SK-N-SH (cell line): Measurements from ENCODE around the gene CHST11.

Experiments used
- EP300 ChIP-seq, 2 experiments: IDR thresholded peaks; 2 replicates each; pipeline versions ENCODE4 v1.4.0 to v1.6.1; 2012; ENCODE audit warnings: borderline replicate concordance in 1 of 2, low read depth in 1 of 2, low read length in 1 of 2
- EZH2phosphoT487 ChIP-seq: fragments of 200-600 bp; sonication (generic); IDR thresholded peaks from 2 replicates; pipeline ENCODE4 v1.6.1; 2017; ENCODE audit warnings: low read depth, mixed run types, mild to moderate bottlenecking, antibody characterized with exemption, moderate library complexity, borderline replicate concordance
- JUND ChIP-seq: IDR thresholded peaks from 2 replicates; pipeline ENCODE4 v1.4.0; 2012
- MXI1 ChIP-seq: IDR thresholded peaks from 2 replicates; pipeline ENCODE4 v1.6.1; 2012; ENCODE audit warnings: mild to moderate bottlenecking, low read depth, low read length, improper control_type of control experiment
- NFIC ChIP-seq: IDR thresholded peaks from 2 replicates; pipeline ENCODE4 v1.4.0; 2012; ENCODE audit warnings: borderline replicate concordance
- POLR2AphosphoS5 ChIP-seq: IDR thresholded peaks from 2 replicates; pipeline ENCODE4 v1.6.1; 2012; ENCODE audit warnings: low read depth, low read length
- RAD21 ChIP-seq: IDR thresholded peaks from 2 replicates; pipeline ENCODE4 v1.6.1; 2012; ENCODE audit warnings: mild to moderate bottlenecking, low read length
- REST ChIP-seq: IDR thresholded peaks from 2 replicates; pipeline ENCODE4 v1.6.1; 2012; ENCODE audit warnings: mild to moderate bottlenecking, low read depth, low read length, moderate library complexity
- USF2 ChIP-seq: fragments of 150-350 bp; IDR thresholded peaks from 2 replicates; pipeline ENCODE4 v1.6.1; 2017; ENCODE audit warnings: antibody characterized with exemption, low read length, low read depth, borderline replicate concordance
- YY1 ChIP-seq: IDR thresholded peaks from 2 replicates; pipeline ENCODE4 v1.4.0; 2012; ENCODE audit warnings: low read depth, mild to moderate bottlenecking
- TF ChIP-seq, protein P1 (sequence below): fragments of 200-600 bp; sonication (generic); IDR thresholded peaks from 2 replicates; pipeline ENCODE4 v1.6.1; 2017; ENCODE audit warnings: antibody characterized with exemption, mild to moderate bottlenecking, moderate library complexity
- TF ChIP-seq, protein P2 (sequence below): IDR thresholded peaks from 2 replicates; pipeline ENCODE4 v1.4.0; 2012; ENCODE audit warnings: low read depth

DNA sequence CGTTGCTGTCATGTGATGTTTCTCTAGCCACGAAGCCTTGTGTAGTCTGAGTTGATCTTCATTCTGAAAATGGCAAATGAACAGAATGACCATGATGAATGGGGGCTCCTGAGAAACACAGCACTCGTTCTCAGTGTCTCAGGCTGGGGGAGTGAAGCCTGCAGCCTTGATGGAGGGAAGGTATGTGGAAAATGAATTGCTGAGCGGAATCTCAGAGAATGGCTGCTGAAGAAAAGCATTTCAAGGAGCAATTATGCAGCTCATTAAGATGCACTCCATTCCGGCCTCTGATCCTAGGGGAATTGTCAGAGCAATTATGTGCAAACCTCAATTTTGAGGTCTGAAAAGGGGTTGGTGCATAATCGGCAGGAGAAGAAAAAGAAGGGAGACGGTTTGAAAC, 167.1 kb downstream of the CHST11 start:
- TF ChIP-seq, protein P1, sequence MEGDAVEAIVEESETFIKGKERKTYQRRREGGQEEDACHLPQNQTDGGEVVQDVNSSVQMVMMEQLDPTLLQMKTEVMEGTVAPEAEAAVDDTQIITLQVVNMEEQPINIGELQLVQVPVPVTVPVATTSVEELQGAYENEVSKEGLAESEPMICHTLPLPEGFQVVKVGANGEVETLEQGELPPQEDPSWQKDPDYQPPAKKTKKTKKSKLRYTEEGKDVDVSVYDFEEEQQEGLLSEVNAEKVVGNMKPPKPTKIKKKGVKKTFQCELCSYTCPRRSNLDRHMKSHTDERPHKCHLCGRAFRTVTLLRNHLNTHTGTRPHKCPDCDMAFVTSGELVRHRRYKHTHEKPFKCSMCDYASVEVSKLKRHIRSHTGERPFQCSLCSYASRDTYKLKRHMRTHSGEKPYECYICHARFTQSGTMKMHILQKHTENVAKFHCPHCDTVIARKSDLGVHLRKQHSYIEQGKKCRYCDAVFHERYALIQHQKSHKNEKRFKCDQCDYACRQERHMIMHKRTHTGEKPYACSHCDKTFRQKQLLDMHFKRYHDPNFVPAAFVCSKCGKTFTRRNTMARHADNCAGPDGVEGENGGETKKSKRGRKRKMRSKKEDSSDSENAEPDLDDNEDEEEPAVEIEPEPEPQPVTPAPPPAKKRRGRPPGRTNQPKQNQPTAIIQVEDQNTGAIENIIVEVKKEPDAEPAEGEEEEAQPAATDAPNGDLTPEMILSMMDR = no peak
- TF ChIP-seq JUND (no peak), YY1 (no peak), REST (no peak), EZH2phosphoT487 (no peak), POLR2AphosphoS5 (no peak), RAD21 (no peak), EP300 (IDR thresholded peaks at IDR 0.05; ENCODE audit: borderline replicate concordance in 1 of 2, low read depth in 1 of 2, low read length in 1 of 2) (no peak), NFIC (no peak), USF2 (no peak), MXI1 (no peak)
- TF ChIP-seq, protein P2, sequence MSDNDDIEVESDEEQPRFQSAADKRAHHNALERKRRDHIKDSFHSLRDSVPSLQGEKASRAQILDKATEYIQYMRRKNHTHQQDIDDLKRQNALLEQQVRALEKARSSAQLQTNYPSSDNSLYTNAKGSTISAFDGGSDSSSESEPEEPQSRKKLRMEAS = no peak
